Ovary (tissue), 10 donors: ENCODE results near the gene SLC1A1. TPM values are rescaled to one million over a fixed set of nuclear protein-coding genes. Genes with fewer than 3 reads are reported as not detected.

ENCODE experiments used
- DNase-seq, 5 donors: peaks; one replicate each; pipeline ENCODE4 v3.0.0-alpha.2; 2019 to 2020
- H3K27ac ChIP-seq, 2 donors: fragments of 200-600 bp; one replicate each; pipeline versions ENCODE4 v1.5.1 to v1.8.0; 2019 to 2022
- H3K27me3 ChIP-seq: fragments of 200-600 bp; one replicate; pipeline ENCODE4 v1.8.0; 2022
- H3K36me3 ChIP-seq: fragments of 200-600 bp; sonication (generic); one replicate; pipeline ENCODE4 v1.5.1; 2019
- H3K4me1 ChIP-seq: one replicate; pipeline ENCODE4 v1.8.1; 2013; ENCODE audit warnings: mild to moderate bottlenecking, moderate library complexity; ENCODE audit not compliant: insufficient read depth
- H3K4me3 ChIP-seq: fragments of 200-600 bp; sonication (generic); one replicate; pipeline ENCODE4 v1.5.1; 2017
- H3K9me3 ChIP-seq, 2 donors: fragments of 200-600 bp in 1 of 2; sonication (generic) in 1 of 2; one replicate each; pipeline versions ENCODE4 v1.5.1 to v1.8.1; 2013 to 2019; ENCODE audit warnings: mild to moderate bottlenecking in 1 of 2, moderate library complexity in 1 of 2
- CTCF ChIP-seq, 3 donors: fragments of 450-650 bp in 2 of 3; fragments of 200-600 bp in 1 of 3; IDR thresholded peaks; one replicate each; pipeline versions ENCODE4 v1.5.1 to v1.8.0; 2016 to 2022; ENCODE audit warnings: antibody characterized with exemption in 3 of 3, mild to moderate bottlenecking in 1 of 3
- EP300 ChIP-seq: sonication (generic); formaldehyde crosslinking; IDR thresholded peaks from one replicate; pipeline ENCODE4 v1.6.1; 2017; ENCODE audit warnings: antibody characterized with exemption
- POLR2A ChIP-seq: fragments of 450-650 bp; IDR thresholded peaks from one replicate; pipeline ENCODE4 v1.6.1; 2017; ENCODE audit warnings: antibody characterized with exemption, mild to moderate bottlenecking, moderate library complexity
- WGBS, 3 donors: extraction: QIAGEN DNeasy Blood & Tissue Kit in 1 of 3; methylation state at CpG; one replicate each; pipeline versions ENCODE4 v1.1.5 to v1.1.7; 2013 to 2017; 5-methylcytosine and 5-hydroxymethylcytosine counted together
- intact Hi-C, 4 donors: fragments of 100-400 bp; cut with DNase I; formaldehyde crosslinking; loops; one replicate each; pipeline versions ENCODE4 v1.11.0 to v1.15.1; 2022 to 2023
- long read RNA-seq, 3 donors: library from polyadenylated mRNA in 2 of 3; unstranded in 2 of 3; transcript quantifications; one replicate each; pipeline ENCODE4 v2.0.0 and lab custom pipeline, GENCODE V29; 2021 to 2026
- polyA plus RNA-seq, 2 donors: library from polyadenylated mRNA; stranded (reverse); fragments of 200-250 nt in 1 of 2; fragments of 350-450 nt in 1 of 2; fragmentation: Illumina TruSeq in 1 of 2; extraction: RNeasy Lipid Tissue Mini Kit (QIAGEN cat#74804) in 1 of 2; gene quantifications; one replicate each; pipeline ENCODE4 v1.2.3, GENCODE V29; 2013 to 2014
- total RNA-seq, 7 donors: library from RNA; depleted of rRNA in 2 of 7; stranded (reverse); fragments of >200 nt in 2 of 7; fragmentation: NEBNext Ultra II Directional in 3 of 7; extraction: Animal tissue kit (Norgen Biotek cat#: 25700) in 3 of 7; gene quantifications; one replicate each; pipeline versions ENCODE4 v1.1.0 to v1.2.4, GENCODE V29; 2016 to 2023
- donor health status: DM: no; HTN: no; CAD: no; lungs with moderate emphysema.
- donor health status: DM: no; HTN: no; CAD: no.
- donor health status: Bipolar disorder and iron deficiency.
- donor health status: DM: yes; HTN: yes; CAD: no.
- donor health status: DM: no; HTN: no; CAD: no.
- donor health status: DM: yes; HTN: yes; CAD: no.

Gene SLC1A1
- total RNA-seq (1 to 10 TPM in 5 of 7 donors, under 1 TPM in 2; 0.76 to 1.7 (median 1.4) TPM), polyA plus RNA-seq (1 to 10 TPM; 1.7 to 3.1 TPM)
- long read RNA-seq, donor 1, partial matches to known transcripts: 0 of 1 reads
- long read RNA-seq, donor 1, other reads (novel, unspliced or antisense): 1 of 1 reads
- long read RNA-seq, donor 2: 0 reads
- long read RNA-seq, donor 3, partial matches to known transcripts: 0 of 1 reads
- long read RNA-seq, donor 3, other reads (novel, unspliced or antisense): 1 of 1 reads

- Histone ChIP-seq H3K36me3 (no peaks in the 10 kb centered on the region), H3K4me3 (peak within 1 kb of the TSS; percentile 54), H3K4me1 (peaks cover 2% of the 10 kb centered on the region), H3K27me3 (no peaks in the 10 kb centered on the region), H3K27ac (no peak within 1 kb of the TSS), H3K9me3 (no peaks in the 10 kb centered on the region)
- WGBS, 3 donors: 0 to 1% (median 1%) methylated on average over 54 to 72 of the region's 72 CpGs
- DNase-seq: peak in 4 of 5 donors; percentile 10 to 49 (median 23)
- intact Hi-C loops: no loop called here
- TF ChIP-seq CTCF (IDR thresholded peaks at IDR 0.05) (no peak), POLR2A (no peak), EP300 (no peak)
These were observed at the start of gene SLC1A1 for GRCh38 chr9:4489919-4490704. Gene SLC1A1, plus strand, starts transcription at chr9:4490468. Its CDS starts 212 bp downstream, at chr9:4490680.

- H3K9me3 ChIP-seq: no peaks in the 10 kb centered on the region
- no peaks in the 10 kb centered on the region for H3K4me1 ChIP-seq
- no peak overlapping the region for H3K4me3 ChIP-seq
- no peaks in the 10 kb centered on the region for H3K27me3 ChIP-seq
- whole genome bisulfite sequencing, 3 donors: 66 to 69% (median 67%) methylated on average over 3 of the region's 3 CpGs
- no peak overlapping the region for H3K27ac ChIP-seq
- intact Hi-C loops: no loop called here
- TF ChIP-seq CTCF (IDR thresholded peaks at IDR 0.05) (no peak), POLR2A (no peak), EP300 (no peak)
- H3K36me3 ChIP-seq: no peaks in the 10 kb centered on the region
- DNase-seq: no peak
These were observed 47.5 kb upstream of the SLC1A1 start for GRCh38 chr9:4442806-4443205.

GRCh38 chr9:4443439-4443838 lies 46.8 kb upstream of the SLC1A1 start:
- TF ChIP-seq CTCF (IDR thresholded peaks at IDR 0.05) (no peak), POLR2A (no peak), EP300 (no peak)
- DNase-seq: no peak
- no peaks in the 10 kb centered on the region for H3K9me3 ChIP-seq
- 80 to 90% (median 88%) methylated on average over 1 of the region's 1 CpG for WGBS, 3 donors
- no peaks in the 10 kb centered on the region for H3K27me3 ChIP-seq
- no peak overlapping the region for H3K4me3 ChIP-seq
- no peak overlapping the region for H3K27ac ChIP-seq
- intact Hi-C loops: no loop called here
- no peaks in the 10 kb centered on the region for H3K36me3 ChIP-seq
- no peaks in the 10 kb centered on the region for H3K4me1 ChIP-seq

GRCh38 chr9:4461437-4461836 lies 28.8 kb upstream of the SLC1A1 start:
- TF ChIP-seq POLR2A: no peak
- no peak for TF ChIP-seq CTCF (IDR thresholded peaks at IDR 0.05)
- no peak for TF ChIP-seq EP300
- 79 to 86% (median 80%) methylated on average over 2 of the region's 2 CpGs for WGBS, 3 donors
- H3K27me3 ChIP-seq: no peaks in the 10 kb centered on the region
- no peaks in the 10 kb centered on the region for H3K4me1 ChIP-seq
- no peaks in the 10 kb centered on the region for H3K36me3 ChIP-seq
- H3K9me3 ChIP-seq: no peaks in the 10 kb centered on the region
- no peak overlapping the region for H3K27ac ChIP-seq
- H3K4me3 ChIP-seq: no peak overlapping the region
- DNase-seq: no peak
- intact Hi-C loops: no loop called here
